DND-41 (cell line): ENCODE results near the gene DENND1A.

ENCODE experiments used
- ATAC-seq: fragments of 200-7000 bp; cut with Tn5 transposase; 3 replicates; pipeline ENCODE4 v1.9.1; 2021; ENCODE audit warnings: low read depth; ENCODE audit not compliant: insufficient read depth
- DNase-seq: peaks from one replicate; pipeline ENCODE4 v3.0.0-alpha.2; 2020
- H2AFZ ChIP-seq: 2 replicates; pipeline ENCODE4 v1.6.0; 2012; ENCODE audit warnings: low read depth, low read length
- H3K27ac ChIP-seq: 2 replicates; pipeline ENCODE4 v1.5.1; 2012; ENCODE audit warnings: low read length, inconsistent platforms
- H3K27me3 ChIP-seq: fragments of 200-600 bp; sonication (generic); 2 replicates; pipeline ENCODE4 v1.6.0; 2012; ENCODE audit warnings: low read length, mild to moderate bottlenecking, inconsistent platforms; ENCODE audit not compliant: insufficient read depth, poor library complexity
- H3K36me3 ChIP-seq: 2 replicates; pipeline ENCODE4 v1.5.1; 2012; ENCODE audit warnings: low read length, inconsistent platforms; ENCODE audit not compliant: insufficient read depth
- H3K4me1 ChIP-seq: 2 replicates; pipeline ENCODE4 v1.5.1; 2012; ENCODE audit warnings: mild to moderate bottlenecking, low read length; ENCODE audit not compliant: insufficient read depth
- H3K4me2 ChIP-seq: 2 replicates; pipeline ENCODE4 v1.6.0; 2012; ENCODE audit warnings: mild to moderate bottlenecking, moderate library complexity, low read length, inconsistent platforms; ENCODE audit not compliant: insufficient read depth
- H3K4me3 ChIP-seq, 2 experiments: fragments of 200-600 bp in 1 of 2; shearing (Covaris generic) in 1 of 2; 2 replicates each; pipeline ENCODE4 v1.5.1; 2012 to 2016; ENCODE audit warnings: inconsistent platforms in 2 of 2, low read length in 2 of 2, mild to moderate bottlenecking in 2 of 2, low read depth in 1 of 2, moderate library complexity in 1 of 2
- H3K79me2 ChIP-seq: 2 replicates; pipeline ENCODE4 v1.6.0; 2012; ENCODE audit warnings: low read length, inconsistent platforms; ENCODE audit not compliant: insufficient read depth
- H3K9ac ChIP-seq: 2 replicates; pipeline ENCODE4 v1.6.0; 2012; ENCODE audit warnings: low read depth, mild to moderate bottlenecking, inconsistent platforms, low read length, moderate library complexity
- H3K9me3 ChIP-seq: 2 replicates; pipeline ENCODE4 v1.5.1; 2012; ENCODE audit warnings: low read length, moderate library complexity, mild to moderate bottlenecking, inconsistent platforms; ENCODE audit not compliant: insufficient read depth, severe bottlenecking
- H4K20me1 ChIP-seq: 2 replicates; pipeline ENCODE4 v1.6.0; 2012; ENCODE audit warnings: low read length; ENCODE audit not compliant: insufficient read depth
- EZH2 ChIP-seq: IDR thresholded peaks from 3 replicates; pipeline ENCODE4 v1.6.1; 2012; ENCODE audit warnings: borderline replicate concordance, low read depth, mild to moderate bottlenecking, moderate library complexity, low read length, inconsistent platforms; ENCODE audit not compliant: severe bottlenecking
- TF ChIP-seq, protein P1 (sequence below): IDR thresholded peaks from 2 replicates; pipeline ENCODE4 v1.5.1; 2012; ENCODE audit warnings: borderline replicate concordance, low read length, moderate library complexity, mild to moderate bottlenecking; ENCODE audit not compliant: poor library complexity, severe bottlenecking; ENCODE audit errors: extremely low read depth

The DENND1A gene

DNA sequence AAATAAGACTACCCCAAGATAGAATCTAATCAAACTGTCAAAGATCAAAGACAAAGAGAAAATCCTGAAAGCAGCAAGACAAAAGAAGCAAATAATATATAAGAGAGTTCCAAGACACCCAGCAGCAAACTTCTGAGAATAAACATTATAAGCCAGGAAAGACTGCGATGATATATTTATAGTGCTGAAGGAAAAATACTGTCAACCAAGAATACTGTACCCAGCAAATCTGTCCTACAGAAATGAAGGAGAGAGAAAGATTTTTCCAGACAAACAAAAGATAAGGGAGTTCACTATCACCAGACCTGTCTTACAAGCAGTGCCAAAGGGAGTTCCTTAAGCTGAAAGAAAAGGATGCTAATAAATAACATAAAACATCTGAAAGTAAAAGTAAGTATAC, 227.4 kb downstream of the DENND1A start:
- Histone ChIP-seq H3K36me3 (no peaks in the 10 kb centered on the region; the same call in 1 of the 2 replicates), H3K4me2 (no peak overlapping the region), H3K4me3 (no peak overlapping the region), H3K27me3 (no peaks in the 10 kb centered on the region), H3K9me3 (peaks cover 20% of the 10 kb centered on the region), H3K9ac (no peak overlapping the region), H3K79me2 (no peaks in the 10 kb centered on the region), H3K4me1 (no peaks in the 10 kb centered on the region), H2AFZ (no peak overlapping the region), H3K27ac (no peak overlapping the region), H4K20me1 (no peaks in the 10 kb centered on the region)
- no peak for TF ChIP-seq EZH2
- TF ChIP-seq, protein P1, sequence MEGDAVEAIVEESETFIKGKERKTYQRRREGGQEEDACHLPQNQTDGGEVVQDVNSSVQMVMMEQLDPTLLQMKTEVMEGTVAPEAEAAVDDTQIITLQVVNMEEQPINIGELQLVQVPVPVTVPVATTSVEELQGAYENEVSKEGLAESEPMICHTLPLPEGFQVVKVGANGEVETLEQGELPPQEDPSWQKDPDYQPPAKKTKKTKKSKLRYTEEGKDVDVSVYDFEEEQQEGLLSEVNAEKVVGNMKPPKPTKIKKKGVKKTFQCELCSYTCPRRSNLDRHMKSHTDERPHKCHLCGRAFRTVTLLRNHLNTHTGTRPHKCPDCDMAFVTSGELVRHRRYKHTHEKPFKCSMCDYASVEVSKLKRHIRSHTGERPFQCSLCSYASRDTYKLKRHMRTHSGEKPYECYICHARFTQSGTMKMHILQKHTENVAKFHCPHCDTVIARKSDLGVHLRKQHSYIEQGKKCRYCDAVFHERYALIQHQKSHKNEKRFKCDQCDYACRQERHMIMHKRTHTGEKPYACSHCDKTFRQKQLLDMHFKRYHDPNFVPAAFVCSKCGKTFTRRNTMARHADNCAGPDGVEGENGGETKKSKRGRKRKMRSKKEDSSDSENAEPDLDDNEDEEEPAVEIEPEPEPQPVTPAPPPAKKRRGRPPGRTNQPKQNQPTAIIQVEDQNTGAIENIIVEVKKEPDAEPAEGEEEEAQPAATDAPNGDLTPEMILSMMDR = no peak
- ATAC-seq (no peak), DNase-seq (no peak)

DNA sequence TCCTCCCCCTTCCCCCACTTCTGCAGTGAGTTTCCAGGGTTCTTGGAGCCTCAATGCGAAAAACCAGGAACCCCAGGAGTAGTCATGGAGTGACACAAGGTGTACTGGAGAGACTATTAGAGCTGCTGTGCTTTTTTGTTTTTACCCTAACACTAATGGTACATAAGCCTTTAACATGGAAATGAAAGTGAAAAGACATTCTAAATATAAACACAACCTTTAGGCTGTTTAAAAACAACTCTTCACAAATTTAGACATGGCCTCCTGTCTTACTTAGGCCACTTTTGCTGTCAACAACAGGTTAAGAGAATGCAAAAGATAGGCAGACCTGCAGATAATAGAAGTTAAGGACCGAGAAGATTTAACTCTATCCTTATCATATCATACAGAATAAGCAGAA, 232.2 kb downstream of the DENND1A start:
- Histone ChIP-seq H2AFZ (no peak overlapping the region), H3K79me2 (no peaks in the 10 kb centered on the region), H3K4me3 (no peak overlapping the region), H4K20me1 (no peaks in the 10 kb centered on the region), H3K4me2 (no peak overlapping the region), H3K9me3 (peaks cover 15% of the 10 kb centered on the region), H3K4me1 (no peaks in the 10 kb centered on the region), H3K27me3 (no peaks in the 10 kb centered on the region), H3K9ac (no peak overlapping the region), H3K36me3 (no peaks in the 10 kb centered on the region; the same call in 1 of the 2 replicates), H3K27ac (no peak overlapping the region)
- DNase-seq = no peak
- no peak for ATAC-seq
- no peak for TF ChIP-seq EZH2
- TF ChIP-seq, protein P1 = no peak

DNA sequence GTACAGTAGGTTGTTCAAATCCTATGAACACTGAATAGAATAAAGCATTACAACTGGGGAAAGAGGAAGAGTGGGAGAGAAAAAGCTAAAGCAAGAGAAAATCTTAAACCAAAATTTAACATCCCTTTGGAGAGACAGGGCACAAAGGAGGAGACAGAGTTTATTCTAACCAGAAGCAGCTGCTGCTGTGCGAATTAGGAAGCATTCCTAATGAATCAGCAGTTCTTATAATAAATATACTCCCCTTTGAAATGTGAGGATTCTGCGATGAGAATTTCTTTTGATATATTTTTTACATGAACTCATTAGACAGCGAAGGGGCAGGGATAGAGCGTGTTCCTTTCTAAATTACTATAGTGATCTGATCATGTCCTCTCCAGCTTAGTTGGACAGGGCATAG, 233.4 kb downstream of the DENND1A start:
- DNase-seq (no peak), ATAC-seq (no peak)
- Histone ChIP-seq H3K4me3 (no peak overlapping the region), H3K4me1 (no peaks in the 10 kb centered on the region), H3K9ac (no peak overlapping the region), H3K27me3 (no peaks in the 10 kb centered on the region), H3K79me2 (no peaks in the 10 kb centered on the region), H3K4me2 (no peak overlapping the region), H3K9me3 (peaks cover 4% of the 10 kb centered on the region), H4K20me1 (no peaks in the 10 kb centered on the region), H3K36me3 (no peaks in the 10 kb centered on the region), H2AFZ (no peak overlapping the region), H3K27ac (no peak overlapping the region)
- no peak for TF ChIP-seq EZH2
- TF ChIP-seq, protein P1 = no peak

DNA sequence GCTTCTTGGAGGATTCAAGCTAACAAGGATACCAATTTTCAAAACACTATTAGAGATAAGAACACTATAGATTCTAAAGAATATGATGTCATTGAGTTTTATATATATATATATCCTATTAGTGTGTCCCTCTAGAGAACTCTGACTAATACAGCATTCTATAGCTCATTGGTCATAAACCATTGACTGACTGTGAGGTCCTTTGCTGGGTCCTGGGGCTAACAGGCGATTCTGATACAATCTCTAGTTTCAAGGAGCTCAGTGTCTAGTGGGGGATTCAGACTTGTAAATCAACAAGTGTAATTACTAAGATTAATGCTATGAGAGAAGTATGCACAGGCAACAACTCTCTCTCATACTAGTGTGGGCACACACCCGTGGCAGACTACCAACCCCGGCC, 234.5 kb downstream of the DENND1A start:
- DNase-seq (no peak), ATAC-seq (no peak)
- H3K9me3 ChIP-seq = no peaks in the 10 kb centered on the region
- H3K27ac ChIP-seq = no peak overlapping the region
- no peaks in the 10 kb centered on the region for H3K27me3 ChIP-seq
- no peak overlapping the region for H2AFZ ChIP-seq
- no peaks in the 10 kb centered on the region for H3K36me3 ChIP-seq
- no peak overlapping the region for H3K4me2 ChIP-seq
- TF ChIP-seq EZH2 = no peak
- TF ChIP-seq, protein P1 = no peak
- H3K79me2 ChIP-seq = no peaks in the 10 kb centered on the region
- H3K4me3 ChIP-seq = no peak overlapping the region
- no peak overlapping the region for H3K9ac ChIP-seq
- no peaks in the 10 kb centered on the region for H3K4me1 ChIP-seq
- no peaks in the 10 kb centered on the region; the same call in 1 of the 2 replicates for H4K20me1 ChIP-seq
